Neural crest cell (in vitro differentiated cells): ENCODE results near the gene IL9R. TPM values are rescaled to one million over a fixed set of nuclear protein-coding genes. Genes with fewer than 3 reads are reported as not detected.

Source experiments
- DNase-seq: peaks from one replicate; pipeline ENCODE4 v3.0.0; 2021; ENCODE audit warnings: low read depth, mixed read lengths, low spot score
- H3K27ac Mint-ChIP-seq: one replicate; pipeline ENCODE4 v1.8.0; 2021; ENCODE audit warnings: mild to moderate bottlenecking, mixed read lengths; ENCODE audit not compliant: unreplicated experiment
- H3K27me3 Mint-ChIP-seq: 2 replicates; pipeline ENCODE4 v1.8.0; 2021; ENCODE audit warnings: low read depth, mild to moderate bottlenecking, mixed read lengths
- H3K36me3 Mint-ChIP-seq: 2 replicates; pipeline ENCODE4 v1.8.0; 2021; ENCODE audit warnings: low read depth, mild to moderate bottlenecking, mixed read lengths
- H3K4me1 Mint-ChIP-seq: 2 replicates; pipeline ENCODE4 v1.8.0; 2021; ENCODE audit warnings: mixed read lengths
- H3K4me3 Mint-ChIP-seq: one replicate; pipeline ENCODE4 v1.8.0; 2021; ENCODE audit warnings: mild to moderate bottlenecking, mixed read lengths
- H3K9me3 Mint-ChIP-seq: 2 replicates; pipeline ENCODE4 v1.8.0; 2021; ENCODE audit warnings: mixed read lengths
- total RNA-seq: library from RNA; stranded (reverse); gene quantifications from 2 replicates; pipeline ENCODE4 v1.2.1, GENCODE V29; 2021
- TF ChIP-seq, protein P1 (sequence below): fragments of 200-600 bp; sonication (generic); conservative IDR thresholded peaks from 2 replicates; pipeline ENCODE4 v1.5.0; 2021; ENCODE audit warnings: antibody characterized with exemption, mild to moderate bottlenecking

Gene IL9R
- total RNA-seq, 1 donor from 2014 or later: not detected

DNA sequence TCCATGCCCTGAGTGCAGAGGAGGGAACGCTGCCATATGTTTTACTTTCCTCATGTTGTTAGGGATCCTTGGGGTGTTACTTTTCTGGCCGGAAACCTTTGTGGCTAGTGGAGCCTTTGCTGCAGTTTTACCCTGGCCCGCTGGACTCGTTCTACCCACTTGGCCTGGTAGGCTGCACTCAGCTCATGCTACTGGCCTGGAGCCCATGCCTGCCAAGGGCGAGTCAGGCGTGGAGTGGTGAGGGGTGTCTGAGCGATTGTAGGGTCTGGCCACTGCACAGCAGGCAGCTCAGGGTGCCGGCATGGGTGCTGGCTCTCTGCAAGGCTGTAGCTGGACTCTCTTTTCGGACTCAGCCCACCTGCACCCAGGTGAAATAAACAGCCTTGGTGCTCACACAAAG is 41.4 kb upstream of the IL9R start:
- Mint-ChIP-seq H3K4me1 (no peaks in the 10 kb centered on the region), H3K27ac (no peak overlapping the region), H3K4me3 (no peak overlapping the region), H3K36me3 (peaks cover 3% of the 10 kb centered on the region), H3K27me3 (peaks cover 6% of the 10 kb centered on the region), H3K9me3 (peaks cover 5% of the 10 kb centered on the region)
- TF ChIP-seq, protein P1, sequence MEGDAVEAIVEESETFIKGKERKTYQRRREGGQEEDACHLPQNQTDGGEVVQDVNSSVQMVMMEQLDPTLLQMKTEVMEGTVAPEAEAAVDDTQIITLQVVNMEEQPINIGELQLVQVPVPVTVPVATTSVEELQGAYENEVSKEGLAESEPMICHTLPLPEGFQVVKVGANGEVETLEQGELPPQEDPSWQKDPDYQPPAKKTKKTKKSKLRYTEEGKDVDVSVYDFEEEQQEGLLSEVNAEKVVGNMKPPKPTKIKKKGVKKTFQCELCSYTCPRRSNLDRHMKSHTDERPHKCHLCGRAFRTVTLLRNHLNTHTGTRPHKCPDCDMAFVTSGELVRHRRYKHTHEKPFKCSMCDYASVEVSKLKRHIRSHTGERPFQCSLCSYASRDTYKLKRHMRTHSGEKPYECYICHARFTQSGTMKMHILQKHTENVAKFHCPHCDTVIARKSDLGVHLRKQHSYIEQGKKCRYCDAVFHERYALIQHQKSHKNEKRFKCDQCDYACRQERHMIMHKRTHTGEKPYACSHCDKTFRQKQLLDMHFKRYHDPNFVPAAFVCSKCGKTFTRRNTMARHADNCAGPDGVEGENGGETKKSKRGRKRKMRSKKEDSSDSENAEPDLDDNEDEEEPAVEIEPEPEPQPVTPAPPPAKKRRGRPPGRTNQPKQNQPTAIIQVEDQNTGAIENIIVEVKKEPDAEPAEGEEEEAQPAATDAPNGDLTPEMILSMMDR: no peak
- DNase-seq: no peak

DNA sequence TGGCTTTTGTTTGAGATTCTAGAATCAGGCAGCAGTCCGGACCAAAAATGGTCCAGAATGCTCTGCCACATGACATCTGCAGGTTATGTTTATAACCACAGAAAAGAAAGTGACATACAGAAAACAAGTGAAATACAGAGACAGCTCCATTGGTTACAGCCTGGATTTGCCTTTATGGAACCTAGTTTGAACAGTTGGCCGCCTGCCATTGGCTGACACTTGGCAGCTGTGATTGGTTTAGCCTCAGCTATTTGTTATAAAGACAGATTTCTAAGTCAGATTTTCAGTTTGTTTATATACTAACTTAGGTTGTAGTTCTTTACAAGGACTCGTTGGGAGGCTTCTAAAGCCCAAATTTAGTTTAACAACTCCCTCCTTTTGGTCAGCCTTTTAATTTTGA is 40.8 kb upstream of the IL9R start:
- H3K36me3 Mint-ChIP-seq: peaks cover 3% of the 10 kb centered on the region
- no peak overlapping the region for H3K4me3 Mint-ChIP-seq
- TF ChIP-seq, protein P1: no peak
- H3K27ac Mint-ChIP-seq: no peak overlapping the region
- no peaks in the 10 kb centered on the region for H3K4me1 Mint-ChIP-seq
- H3K9me3 Mint-ChIP-seq: peaks cover 6% of the 10 kb centered on the region
- no peak for DNase-seq
- H3K27me3 Mint-ChIP-seq: peaks cover 9% of the 10 kb centered on the region

DNA sequence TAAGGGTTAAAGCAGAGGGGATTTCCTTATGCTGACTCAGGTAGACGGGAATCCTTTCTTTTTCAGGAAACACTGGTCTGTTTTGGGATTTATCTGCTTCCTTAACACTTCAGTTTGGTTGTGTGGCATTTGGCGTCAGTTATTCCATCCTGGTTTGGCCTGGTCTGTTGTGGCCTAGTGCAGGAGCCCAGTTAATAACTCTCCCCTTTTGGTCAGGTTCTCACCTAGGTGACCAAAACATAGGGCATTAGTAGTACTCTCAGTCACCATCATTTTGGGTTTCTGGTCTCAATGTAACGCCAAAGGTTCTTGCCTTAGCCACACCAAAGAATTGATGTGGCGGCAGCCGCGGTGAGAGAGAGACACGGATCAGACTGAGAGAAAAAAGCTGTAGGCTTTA is 39.7 kb upstream of the IL9R start:
- peaks cover 9% of the 10 kb centered on the region for H3K9me3 Mint-ChIP-seq
- H3K27ac Mint-ChIP-seq: no peak overlapping the region
- peaks cover 12% of the 10 kb centered on the region for H3K27me3 Mint-ChIP-seq
- no peak overlapping the region for H3K4me3 Mint-ChIP-seq
- peaks cover 3% of the 10 kb centered on the region for H3K36me3 Mint-ChIP-seq
- TF ChIP-seq, protein P1: no peak
- no peaks in the 10 kb centered on the region for H3K4me1 Mint-ChIP-seq
- no peak for DNase-seq

DNA sequence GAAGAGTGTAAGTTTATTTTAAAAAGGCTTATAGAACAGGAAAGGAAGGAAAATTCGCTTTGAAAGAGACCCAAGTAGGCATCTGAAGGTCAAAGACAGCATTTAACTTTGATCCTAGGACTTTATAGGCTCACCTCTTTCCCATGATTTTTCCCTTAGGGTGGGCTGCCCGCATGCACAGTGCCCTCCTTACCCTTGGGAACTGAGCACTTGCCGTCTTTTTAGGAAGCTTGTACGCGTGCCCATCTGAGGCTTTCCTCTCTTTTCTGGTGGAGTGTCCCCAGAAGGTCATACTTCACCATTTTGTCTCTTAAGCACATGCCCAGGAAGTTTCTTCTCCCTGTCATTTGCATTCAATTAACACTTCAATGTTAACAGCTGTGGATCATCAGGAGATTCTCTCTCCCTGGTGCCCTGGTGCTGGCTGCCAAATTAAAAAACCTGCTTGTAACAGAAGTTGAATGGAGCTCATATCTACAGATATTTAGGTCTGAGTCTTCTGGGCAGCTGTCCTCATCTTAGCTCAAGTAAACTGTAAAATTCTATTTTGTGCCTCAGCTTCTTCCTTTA is 38.4 kb upstream of the IL9R start:
- peaks cover 12% of the 10 kb centered on the region for H3K27me3 Mint-ChIP-seq
- peaks cover 12% of the 10 kb centered on the region for H3K9me3 Mint-ChIP-seq
- no peak overlapping the region for H3K27ac Mint-ChIP-seq
- peaks cover 7% of the 10 kb centered on the region for H3K36me3 Mint-ChIP-seq
- no peak for DNase-seq
- TF ChIP-seq, protein P1: no peak
- no peaks in the 10 kb centered on the region for H3K4me1 Mint-ChIP-seq
- H3K4me3 Mint-ChIP-seq: no peak overlapping the region

DNA sequence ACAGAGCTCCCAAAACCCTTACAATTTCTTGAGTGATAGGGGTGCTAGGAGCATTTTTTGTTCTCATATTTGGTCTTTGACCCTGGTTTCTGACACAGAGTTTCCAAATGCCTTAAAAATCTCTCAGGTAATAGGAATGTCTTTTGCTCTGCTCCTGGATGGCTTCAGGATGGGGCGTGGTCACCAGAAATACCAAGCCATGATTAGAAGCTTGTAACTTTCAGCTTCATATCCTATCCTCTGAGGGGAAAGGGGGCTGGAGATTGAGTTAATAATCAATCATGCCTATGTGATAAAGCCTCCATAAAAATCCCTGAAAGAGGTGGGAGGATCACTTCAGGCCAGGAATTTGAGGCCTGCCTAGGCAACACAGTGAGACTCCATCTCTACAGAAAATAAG is 34.6 kb upstream of the IL9R start:
- no peak overlapping the region for H3K27ac Mint-ChIP-seq
- TF ChIP-seq, protein P1: no peak
- H3K9me3 Mint-ChIP-seq: peaks cover 7% of the 10 kb centered on the region
- H3K27me3 Mint-ChIP-seq: peaks cover 13% of the 10 kb centered on the region
- peaks cover 5% of the 10 kb centered on the region for H3K36me3 Mint-ChIP-seq
- no peak overlapping the region for H3K4me3 Mint-ChIP-seq
- no peaks in the 10 kb centered on the region for H3K4me1 Mint-ChIP-seq
- no peak for DNase-seq
